GM12873 (cell line): ENCODE measurements around the gene FECH.

Source experiments
- CTCF ChIP-seq: IDR thresholded peaks from 2 replicates; pipeline ENCODE4 v1.5.1; 2012; ENCODE audit warnings: low read depth, mild to moderate bottlenecking, moderate library complexity, low read length, control low read depth; ENCODE audit not compliant: insufficient read depth; ENCODE audit errors: missing control alignments

FECH gene

DNA sequence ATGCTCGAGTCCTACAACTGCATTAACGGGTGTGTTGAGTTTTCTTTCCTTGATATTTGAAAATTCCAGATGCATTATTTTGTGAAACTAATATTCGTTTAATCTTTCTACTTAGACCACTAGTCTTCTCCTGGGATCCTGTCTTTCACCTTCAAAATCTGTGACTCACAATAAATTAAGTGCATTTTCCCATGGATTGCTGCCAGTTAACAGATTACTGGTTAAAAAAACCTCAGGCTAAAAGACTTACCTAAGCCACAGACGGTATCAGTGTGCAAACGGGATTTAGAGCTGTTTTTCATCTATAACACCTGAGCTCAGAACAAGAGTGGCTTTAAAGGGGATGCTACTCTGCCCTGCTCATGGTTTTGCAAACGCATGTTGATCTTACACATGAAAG is 10.2 kb downstream of the FECH start:
- TF ChIP-seq CTCF: no peak

GRCh38 chr18:57575542-57575941 is 11.0 kb downstream of the FECH start:
- TF ChIP-seq CTCF: no peak

GRCh38 chr18:57574866-57575265 is 11.6 kb downstream of the FECH start:
- no peak for TF ChIP-seq CTCF

DNA sequence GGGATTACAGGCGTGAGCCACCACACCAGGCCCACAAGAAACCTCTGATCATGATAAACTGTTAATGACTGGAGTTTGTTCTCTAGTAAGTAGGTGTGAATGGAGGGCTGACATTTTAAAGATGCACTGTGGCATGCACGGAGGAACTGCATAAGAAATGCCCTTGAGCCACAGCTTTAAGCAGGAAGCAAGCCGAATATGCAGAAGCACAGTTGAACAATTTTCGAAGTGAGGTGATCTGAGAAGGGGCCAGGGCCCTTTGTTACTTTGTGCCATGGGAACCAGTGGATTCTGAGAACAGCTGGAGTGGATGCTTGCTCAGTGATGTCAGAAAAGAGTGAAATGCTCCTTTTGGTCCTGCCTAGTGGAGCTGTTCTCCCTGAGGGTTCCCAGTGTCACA is 16.3 kb downstream of the FECH start:
- no peak for TF ChIP-seq CTCF

DNA sequence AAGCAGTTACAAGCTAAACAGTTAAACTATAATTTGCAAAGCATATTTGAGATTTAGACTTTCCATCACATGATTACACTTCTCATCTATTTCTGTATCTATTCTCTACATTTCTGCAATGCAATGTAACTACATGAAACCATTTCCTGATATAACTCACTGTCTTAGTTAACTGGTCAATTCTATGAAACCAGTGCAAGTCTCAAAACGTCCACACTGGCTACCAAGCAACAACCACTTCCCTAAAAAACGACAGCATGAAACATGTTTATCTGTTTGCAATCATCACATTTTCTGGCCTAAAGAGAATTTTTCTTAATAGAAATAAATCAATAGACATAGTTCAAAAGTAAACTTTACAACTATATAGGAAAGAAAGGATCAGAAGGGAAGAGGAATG is 17.4 kb downstream of the FECH start:
- no peak for TF ChIP-seq CTCF

DNA sequence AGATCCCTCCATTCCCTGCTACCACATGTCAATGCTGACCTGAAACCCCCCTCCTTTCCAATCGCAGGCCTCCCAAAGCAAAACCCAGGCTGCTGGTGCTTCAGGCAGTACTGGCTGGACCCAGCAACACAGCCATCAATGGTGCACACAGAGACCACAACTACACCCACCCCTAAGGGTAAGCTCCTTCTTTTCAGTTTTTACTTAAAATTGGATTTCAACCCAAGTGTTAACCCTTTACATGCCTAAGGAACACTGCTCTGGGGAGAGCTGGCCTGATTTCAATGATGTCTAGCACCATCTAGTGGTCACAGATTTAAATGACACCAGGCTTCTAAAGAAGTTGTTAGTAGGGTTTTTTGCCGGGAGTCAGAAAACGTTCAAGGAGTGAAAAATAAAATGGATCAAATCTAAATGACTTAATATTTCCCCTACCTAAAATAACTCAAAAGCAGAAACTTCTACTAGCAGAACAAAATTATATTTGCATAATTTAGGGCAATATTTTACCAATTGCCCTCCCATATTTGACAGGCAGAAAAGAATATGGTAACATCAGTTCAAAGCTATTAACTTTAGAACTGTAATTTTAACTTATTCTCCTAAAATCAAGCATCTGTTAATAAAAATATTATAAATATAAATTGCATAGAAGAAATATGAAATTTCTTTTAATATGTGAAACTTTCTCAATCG is 24.6 kb downstream of the FECH start:
- peak; percentile 57 for TF ChIP-seq CTCF

DNA sequence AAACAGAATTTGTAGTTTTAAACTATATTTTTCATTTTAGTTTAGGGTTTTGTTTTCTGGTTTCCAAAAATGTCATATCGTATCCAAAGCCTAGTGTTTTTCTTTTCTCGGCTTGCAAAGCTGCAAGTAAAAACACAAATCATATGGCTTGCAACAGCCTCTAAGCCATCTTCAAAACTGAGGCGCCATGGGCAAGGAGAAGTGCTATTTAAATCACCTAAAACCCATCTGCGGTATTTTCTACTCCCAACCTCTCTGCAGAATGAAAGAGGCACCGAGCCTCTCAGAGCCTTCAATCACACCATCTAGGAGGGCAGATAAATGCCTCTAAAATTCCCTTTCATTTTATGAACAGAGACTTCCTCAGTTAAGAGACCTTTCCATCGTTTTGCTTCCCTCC is 25.2 kb downstream of the FECH start:
- no peak for TF ChIP-seq CTCF

GRCh38 chr18:57559314-57559713 is 27.2 kb downstream of the FECH start:
- TF ChIP-seq CTCF: no peak
